Large intestine (tissue), 3 donors: Measurements from ENCODE around the gene SPCS1. TPM values are rescaled to one million over a fixed set of nuclear protein-coding genes. Genes with fewer than 3 reads are reported as not detected.
A peak's percentile ranks its signal among the peaks of the same experiment; 100 is the strongest.

Source experiments
- DNase-seq, 2 donors: peaks; one replicate each; pipeline versions ENCODE4 v3.0.0 to v3.0.0-alpha.2; 2013
- H3K27ac ChIP-seq: one replicate; pipeline ENCODE4 v1.5.1; 2013; ENCODE audit warnings: low read length
- H3K27me3 ChIP-seq: 2 replicates; pipeline ENCODE4 v1.6.1; 2013; ENCODE audit warnings: low read length; ENCODE audit not compliant: control insufficient read depth, insufficient read depth
- H3K36me3 ChIP-seq: 2 replicates; pipeline ENCODE4 v1.6.1; 2013; ENCODE audit warnings: low read length; ENCODE audit not compliant: control insufficient read depth, insufficient read depth
- H3K4me1 ChIP-seq: one replicate; pipeline ENCODE4 v1.6.1; 2013; ENCODE audit warnings: low read length; ENCODE audit not compliant: control insufficient read depth, insufficient read depth
- H3K4me3 ChIP-seq: one replicate; pipeline ENCODE4 v1.5.1; 2013; ENCODE audit warnings: low read length
- H3K9me3 ChIP-seq: one replicate; pipeline ENCODE4 v1.6.1; 2013; ENCODE audit warnings: mild to moderate bottlenecking, low read depth, low read length, moderate library complexity; ENCODE audit not compliant: control insufficient read depth
- WGBS: methylation state at CpG from one replicate; pipeline ENCODE4 v1.1.5; 2013; ENCODE audit warnings: low lambda C conversion rate; ENCODE audit not compliant: insufficient coverage; 5-methylcytosine and 5-hydroxymethylcytosine counted together
- polyA plus RNA-seq: library from polyadenylated mRNA; unstranded; fragments of 120-200 nt; gene quantifications from one replicate; pipeline ENCODE4 v1.2.1, GENCODE V29; 2013

The SPCS1 gene
- polyA plus RNA-seq, 1 donor, result 166 TPM

DNA sequence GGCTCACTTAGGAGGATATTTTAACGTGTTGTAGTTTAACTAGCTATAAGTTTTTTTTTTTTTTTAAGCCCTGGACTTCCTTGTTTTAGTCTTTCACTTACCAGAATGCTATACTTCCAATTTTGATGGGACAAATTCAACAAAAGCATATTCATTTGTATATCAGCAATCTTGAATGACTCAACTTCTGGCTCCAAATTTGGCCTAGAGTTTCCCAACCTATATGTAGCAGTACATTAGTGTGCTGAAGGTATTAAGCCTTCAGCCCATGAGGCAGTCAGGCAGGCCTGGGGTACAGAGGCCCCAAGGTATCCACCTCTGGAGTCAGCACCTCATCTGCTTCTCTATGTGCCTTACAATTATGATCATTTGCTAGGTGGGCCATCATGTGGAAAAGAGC, 26.1 kb upstream of the SPCS1 start:
- WGBS, result 67% methylated on average over 1 of the region's 1 CpG
- peaks cover 15% of the 10 kb centered on the region for H3K4me1 ChIP-seq

DNA sequence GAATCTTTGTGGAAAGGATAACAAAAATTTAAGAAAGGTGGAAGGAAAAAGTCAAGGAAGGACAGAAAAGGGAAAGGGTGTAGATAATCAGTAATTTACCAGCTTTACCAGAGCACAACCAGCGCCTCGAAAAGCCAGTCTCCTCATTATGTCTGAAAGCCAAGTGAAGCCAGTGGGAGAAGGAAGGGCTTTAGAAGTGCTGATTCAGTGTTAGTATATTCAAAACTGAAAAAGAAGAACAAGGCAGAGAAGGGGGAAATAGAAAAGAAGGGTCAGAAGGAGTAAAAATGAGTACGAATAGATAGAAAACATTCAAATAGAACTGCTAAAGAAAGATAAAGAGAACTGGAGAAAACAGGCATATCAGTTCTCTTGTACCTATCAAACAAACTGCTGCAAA, 24.3 kb upstream of the SPCS1 start:
- Histone ChIP-seq H3K9me3 (no peaks in the 10 kb centered on the region), H3K36me3 (peaks cover 27% of the 10 kb centered on the region), H3K4me1 (peaks cover 15% of the 10 kb centered on the region), H3K4me3 (no peak overlapping the region), H3K27ac (peak overlapping the region; percentile 18), H3K27me3 (no peaks in the 10 kb centered on the region)
- WGBS, result 78% methylated on average over 1 of the region's 3 CpGs
- no peak for DNase-seq

More for the DNA sequence above, 26.1 kb upstream of the SPCS1 start:
- no peaks in the 10 kb centered on the region for H3K27me3 ChIP-seq
- H3K4me3 ChIP-seq, result no peak overlapping the region
- H3K36me3 ChIP-seq, result peaks cover 39% of the 10 kb centered on the region
- no peak overlapping the region for H3K27ac ChIP-seq
- H3K9me3 ChIP-seq, result no peaks in the 10 kb centered on the region
- DNase-seq, result no peak

DNA sequence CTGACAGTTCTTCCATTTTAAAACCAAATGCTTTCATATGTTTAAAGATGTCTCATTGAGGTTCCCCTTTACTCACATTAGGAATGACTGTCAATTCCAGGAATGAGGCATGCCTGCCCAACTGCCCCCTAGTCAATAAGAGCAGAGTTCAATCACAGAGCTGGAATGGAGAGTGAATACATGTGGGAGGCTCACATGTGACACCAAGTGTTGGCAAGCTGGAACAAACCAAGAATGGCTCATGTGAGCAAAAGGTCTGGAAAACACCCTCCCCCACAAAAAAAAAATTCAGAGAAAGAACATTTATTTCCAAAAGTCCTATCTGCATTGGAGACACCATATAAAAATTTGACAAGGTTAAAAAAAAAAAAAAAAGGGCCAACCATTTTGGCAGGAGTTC, 23.9 kb upstream of the SPCS1 start:
- Histone ChIP-seq H3K9me3 (no peaks in the 10 kb centered on the region), H3K27me3 (no peaks in the 10 kb centered on the region), H3K4me1 (peaks cover 15% of the 10 kb centered on the region), H3K27ac (peak overlapping the region; percentile 18), H3K4me3 (no peak overlapping the region), H3K36me3 (peaks cover 23% of the 10 kb centered on the region)
- DNase-seq, result peak; percentile 54 to 75

DNA sequence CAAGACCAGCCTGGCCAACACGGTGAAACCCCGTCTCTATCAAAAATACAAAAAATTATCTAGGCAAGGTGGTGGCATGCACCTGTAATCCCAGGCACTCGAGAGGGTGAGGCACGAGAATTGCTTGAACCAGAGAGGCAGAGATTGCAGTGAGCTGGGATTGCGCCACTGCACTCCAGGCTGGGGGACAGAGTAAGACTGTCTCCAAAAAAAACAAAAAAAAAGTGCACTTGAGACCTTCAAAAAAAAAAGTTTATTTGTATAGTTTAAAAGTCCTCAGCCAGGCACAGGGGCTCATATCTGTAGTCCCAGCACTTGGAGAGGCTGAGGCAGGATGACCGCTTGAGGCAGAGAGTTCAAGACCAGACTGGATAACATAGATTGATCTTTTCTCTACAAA, 22.3 kb upstream of the SPCS1 start:
- H3K36me3 ChIP-seq, result peaks cover 27% of the 10 kb centered on the region
- peaks cover 28% of the 10 kb centered on the region for H3K4me1 ChIP-seq
- no peak overlapping the region for H3K4me3 ChIP-seq
- no CpG with 5 or more reads among the region's 6 CpGs for WGBS
- no peak for DNase-seq
- no peaks in the 10 kb centered on the region for H3K9me3 ChIP-seq
- H3K27me3 ChIP-seq, result no peaks in the 10 kb centered on the region
- H3K27ac ChIP-seq, result no peak overlapping the region

DNA sequence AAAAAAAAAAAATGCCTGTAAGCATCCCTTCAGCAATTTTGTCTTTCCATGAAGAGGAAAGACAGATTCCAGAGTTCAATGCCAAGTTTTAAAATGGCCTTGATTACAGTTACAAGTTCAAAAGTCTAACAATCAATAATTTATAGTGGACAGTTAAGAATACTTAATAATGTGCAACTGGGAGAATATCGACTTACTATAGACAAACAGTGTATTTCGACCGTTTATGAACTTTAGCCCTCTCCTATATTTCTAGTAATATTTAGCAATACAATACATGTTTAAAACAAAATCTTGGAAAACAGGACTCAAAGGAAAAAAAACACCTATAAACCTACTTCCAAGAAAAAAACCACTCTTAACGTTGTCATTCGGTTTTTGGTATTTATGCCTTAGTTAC, 21.7 kb upstream of the SPCS1 start:
- no peak for DNase-seq
- no peaks in the 10 kb centered on the region for H3K27me3 ChIP-seq
- no peak overlapping the region for H3K27ac ChIP-seq
- WGBS, result 33% methylated on average over 3 of the region's 5 CpGs
- H3K9me3 ChIP-seq, result no peaks in the 10 kb centered on the region
- H3K4me3 ChIP-seq, result no peak overlapping the region
- H3K36me3 ChIP-seq, result peaks cover 27% of the 10 kb centered on the region
- peaks cover 28% of the 10 kb centered on the region for H3K4me1 ChIP-seq

DNA sequence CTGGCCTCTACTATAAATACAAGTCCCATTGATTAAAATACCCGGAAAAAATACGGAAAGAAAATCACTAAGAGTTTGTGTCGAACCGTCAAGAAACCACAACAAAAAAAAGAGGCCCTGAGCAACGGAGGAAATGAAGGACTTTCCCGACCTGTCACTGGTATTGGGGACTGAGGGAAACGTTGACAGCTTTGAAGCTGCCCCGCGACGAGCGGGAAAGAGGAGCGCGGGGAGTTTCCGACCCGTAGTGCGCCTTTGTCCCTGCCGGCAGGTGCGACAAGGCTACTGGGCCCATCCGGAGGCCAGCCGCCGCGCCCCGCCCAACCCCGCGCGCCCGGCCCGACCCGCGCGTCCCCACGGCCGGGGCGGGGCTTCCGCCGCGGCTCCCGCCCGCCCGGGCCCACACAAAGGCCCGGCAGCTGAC, 20.6 kb upstream of the SPCS1 start:
- Histone ChIP-seq H3K4me1 (peaks cover 28% of the 10 kb centered on the region), H3K9me3 (no peaks in the 10 kb centered on the region), H3K36me3 (peaks cover 32% of the 10 kb centered on the region), H3K27ac (peak overlapping the region; percentile 83), H3K27me3 (no peaks in the 10 kb centered on the region), H3K4me3 (peak overlapping the region; percentile 74)
- WGBS, result 0% methylated on average over 2 of the region's 41 CpGs
- peak in 1 of 2 donors; percentile 68 for DNase-seq

DNA sequence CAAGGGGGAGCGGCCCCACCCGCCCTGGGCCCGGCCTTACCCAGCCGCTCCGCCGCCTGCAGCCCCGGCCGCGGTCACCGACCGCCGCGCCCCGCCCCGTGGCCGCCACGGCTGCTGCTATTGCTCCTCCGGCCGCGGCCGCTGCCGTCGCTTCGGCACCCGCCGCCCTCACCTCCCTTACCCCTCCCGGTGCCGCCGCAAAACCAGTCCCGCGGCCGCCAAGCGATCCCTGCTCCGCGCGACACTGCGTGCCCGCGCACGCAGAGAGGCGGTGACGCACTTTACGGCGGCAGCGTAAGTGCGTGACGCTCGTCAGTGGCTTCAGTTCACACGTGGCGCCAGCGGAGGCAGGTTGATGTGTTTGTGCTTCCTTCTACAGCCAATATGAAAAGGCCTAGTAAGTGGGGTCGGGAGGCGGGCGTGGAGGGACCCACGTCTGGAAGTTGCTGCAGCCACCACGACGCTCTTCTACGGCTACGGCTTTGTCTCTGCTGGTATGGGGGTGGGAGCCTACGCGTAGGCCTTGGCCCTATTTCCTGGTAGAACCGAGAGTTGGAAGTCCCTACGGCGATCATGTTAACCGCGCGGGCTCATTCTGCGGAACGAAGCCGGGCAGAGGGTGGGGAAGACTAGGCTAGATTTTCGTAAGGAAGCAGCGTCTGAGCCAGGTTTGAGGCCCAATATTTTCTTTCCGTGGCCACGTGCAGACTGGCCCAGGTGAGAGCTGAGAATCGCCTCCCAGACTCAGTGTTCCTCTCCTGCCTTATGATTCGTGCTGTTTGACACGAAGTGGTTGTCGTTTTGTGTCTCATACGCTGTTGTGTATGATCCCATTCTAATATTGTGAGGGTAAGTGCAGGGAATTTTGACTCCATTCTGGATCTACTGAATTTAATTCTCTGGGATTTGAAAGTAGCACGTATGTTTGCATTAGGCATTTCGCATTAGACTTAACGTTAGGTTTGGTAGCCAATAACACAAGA, 19.9 kb upstream of the SPCS1 start, which contains the start of the genes GNL3 and PBRM1:
Gene GNL3, plus strand, starts transcription at position 324 of the 983 bp plus-strand sequence. Its CDS starts 61 bp downstream, at position 385.
Gene PBRM1, minus strand, starts transcription at position 205 of the 983 bp plus-strand sequence.
- WGBS, result no CpG with 5 or more reads among the region's 82 CpGs
- Histone ChIP-seq H3K4me1 (peaks cover 28% of the 10 kb centered on the region), H3K9me3 (no peaks in the 10 kb centered on the region), H3K27ac (peak within 1 kb of the TSS; percentile 83), H3K27me3 (no peaks in the 10 kb centered on the region), H3K36me3 (peaks cover 39% of the 10 kb centered on the region), H3K4me3 (peak within 1 kb of the TSS; percentile 86)
- DNase-seq, result peak; percentile 97 to 99

DNA sequence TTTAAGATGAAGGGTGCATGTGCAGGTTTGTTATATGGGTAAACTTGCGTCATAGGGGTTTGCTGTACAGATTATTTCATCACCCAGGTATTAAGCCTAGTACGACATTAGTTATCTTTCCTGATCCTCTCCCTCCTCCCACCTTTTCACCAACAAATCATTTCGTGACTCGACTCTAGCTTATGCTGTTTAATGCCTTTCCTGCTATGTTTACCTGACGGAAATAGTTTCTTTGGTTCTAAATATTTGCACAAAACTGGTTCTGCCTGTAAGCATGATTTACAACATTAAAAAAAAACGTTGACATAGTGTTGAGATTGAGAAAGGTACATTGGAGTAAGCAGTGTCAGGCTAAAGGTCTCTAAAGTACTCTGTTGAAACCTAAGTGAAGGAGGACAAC, 17.6 kb upstream of the SPCS1 start:
- DNase-seq, result no peak
- Histone ChIP-seq H3K4me3 (no peak overlapping the region), H3K36me3 (peaks cover 56% of the 10 kb centered on the region), H3K9me3 (no peaks in the 10 kb centered on the region), H3K27ac (no peak overlapping the region), H3K4me1 (peaks cover 19% of the 10 kb centered on the region), H3K27me3 (no peaks in the 10 kb centered on the region)
- WGBS, result 24% methylated on average over 2 of the region's 6 CpGs

DNA sequence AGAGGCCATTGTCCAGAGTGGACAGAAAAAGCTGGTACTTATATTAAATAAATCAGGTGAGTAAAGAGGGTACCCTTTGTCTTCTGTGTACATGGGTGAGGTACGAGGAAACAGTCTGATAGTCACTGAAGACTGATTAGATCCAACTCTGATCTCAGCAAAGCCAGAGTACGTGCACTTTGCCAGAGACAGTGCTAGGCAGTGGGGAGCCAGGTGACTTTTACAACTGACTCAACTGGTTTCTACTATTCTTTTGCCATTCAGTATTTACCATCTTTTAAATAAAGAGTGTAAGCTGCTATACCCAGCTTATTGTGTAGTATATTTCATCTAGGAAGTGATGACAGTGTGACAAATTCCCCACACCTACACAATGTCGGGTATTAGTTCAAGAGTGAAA, 16.8 kb upstream of the SPCS1 start:
- peaks cover 64% of the 10 kb centered on the region for H3K36me3 ChIP-seq
- no peak overlapping the region for H3K27ac ChIP-seq
- H3K27me3 ChIP-seq, result no peaks in the 10 kb centered on the region
- no peak for DNase-seq
- no peak overlapping the region for H3K4me3 ChIP-seq
- WGBS, result 89% methylated on average over 1 of the region's 3 CpGs
- H3K4me1 ChIP-seq, result peaks cover 14% of the 10 kb centered on the region
- no peaks in the 10 kb centered on the region for H3K9me3 ChIP-seq

DNA sequence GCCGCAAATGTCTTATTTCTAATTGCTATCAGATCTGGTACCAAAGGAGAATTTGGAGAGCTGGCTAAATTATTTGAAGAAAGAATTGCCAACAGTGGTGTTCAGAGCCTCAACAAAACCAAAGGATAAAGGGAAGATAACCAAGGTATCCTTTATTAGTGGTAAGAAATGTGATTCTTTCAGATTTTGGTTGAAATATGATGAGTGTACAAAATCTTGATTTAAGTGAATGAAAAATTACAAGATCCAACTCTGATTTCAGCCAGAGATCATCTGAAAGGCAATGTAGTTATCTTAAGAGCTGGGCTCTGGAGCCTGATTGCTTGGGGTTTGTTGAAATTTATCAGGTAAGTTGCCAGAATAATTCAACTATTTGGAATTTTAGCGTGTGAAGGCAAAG, 15.3 kb upstream of the SPCS1 start:
- peaks cover 14% of the 10 kb centered on the region for H3K4me1 ChIP-seq
- peaks cover 74% of the 10 kb centered on the region for H3K36me3 ChIP-seq
- no peak for DNase-seq
- no CpG with 5 or more reads among the region's 2 CpGs for WGBS
- no peak overlapping the region for H3K4me3 ChIP-seq
- no peak overlapping the region for H3K27ac ChIP-seq
- H3K9me3 ChIP-seq, result no peaks in the 10 kb centered on the region
- no peaks in the 10 kb centered on the region for H3K27me3 ChIP-seq
